ENCODE results near the gene SYCP1. TPM values are rescaled to one million over a fixed set of nuclear protein-coding genes. Genes with fewer than 3 reads are reported as not detected.

The SYCP1 gene
- total RNA-seq, 4 donors from 2014 or later: not detected

DNA sequence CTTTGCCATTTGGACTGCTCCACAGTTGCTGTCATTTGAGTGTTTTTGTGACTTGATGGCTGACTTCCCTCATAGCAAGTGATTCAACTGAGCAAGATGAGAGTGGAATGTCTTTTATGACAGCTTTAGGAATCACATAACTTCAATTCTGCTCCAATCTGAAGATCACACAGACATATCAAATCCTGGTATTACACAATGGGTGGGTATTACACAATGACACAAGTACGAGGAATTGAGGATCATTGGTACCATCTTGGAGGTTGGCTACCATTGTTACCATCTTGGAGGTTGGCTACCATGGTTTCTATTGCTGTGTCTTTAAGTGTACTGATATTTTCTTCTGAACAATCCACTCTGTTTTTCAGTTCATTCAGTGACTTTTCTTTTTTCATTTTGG lies 166.5 kb downstream of the SYCP1 start:
- peaks cover 0 to 5% (median 0%) of the 10 kb centered on the region in 3 donors for H3K9me3 ChIP-seq
- 39 to 53% methylated on average over 1 of the region's 1 CpG for WGBS, 2 donors
- intact Hi-C loops (cut with DNase I): no loop called here
- no peaks in the 10 kb centered on the region for H3K4me1 ChIP-seq
- no peak for DNase-seq
- H3K4me3 ChIP-seq: no peak overlapping the region
- no peak for TF ChIP-seq POLR2A (IDR thresholded peaks at IDR 0.05)
- TF ChIP-seq, protein P1, sequence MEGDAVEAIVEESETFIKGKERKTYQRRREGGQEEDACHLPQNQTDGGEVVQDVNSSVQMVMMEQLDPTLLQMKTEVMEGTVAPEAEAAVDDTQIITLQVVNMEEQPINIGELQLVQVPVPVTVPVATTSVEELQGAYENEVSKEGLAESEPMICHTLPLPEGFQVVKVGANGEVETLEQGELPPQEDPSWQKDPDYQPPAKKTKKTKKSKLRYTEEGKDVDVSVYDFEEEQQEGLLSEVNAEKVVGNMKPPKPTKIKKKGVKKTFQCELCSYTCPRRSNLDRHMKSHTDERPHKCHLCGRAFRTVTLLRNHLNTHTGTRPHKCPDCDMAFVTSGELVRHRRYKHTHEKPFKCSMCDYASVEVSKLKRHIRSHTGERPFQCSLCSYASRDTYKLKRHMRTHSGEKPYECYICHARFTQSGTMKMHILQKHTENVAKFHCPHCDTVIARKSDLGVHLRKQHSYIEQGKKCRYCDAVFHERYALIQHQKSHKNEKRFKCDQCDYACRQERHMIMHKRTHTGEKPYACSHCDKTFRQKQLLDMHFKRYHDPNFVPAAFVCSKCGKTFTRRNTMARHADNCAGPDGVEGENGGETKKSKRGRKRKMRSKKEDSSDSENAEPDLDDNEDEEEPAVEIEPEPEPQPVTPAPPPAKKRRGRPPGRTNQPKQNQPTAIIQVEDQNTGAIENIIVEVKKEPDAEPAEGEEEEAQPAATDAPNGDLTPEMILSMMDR (IDR thresholded peaks at IDR 0.05): no peak
- H3K27ac ChIP-seq: no peak overlapping the region
- H3K27me3 ChIP-seq: peaks cover 0 to 8% (median 0%) of the 10 kb centered on the region in 4 donors
- no peaks in the 10 kb centered on the region for H3K36me3 ChIP-seq

DNA sequence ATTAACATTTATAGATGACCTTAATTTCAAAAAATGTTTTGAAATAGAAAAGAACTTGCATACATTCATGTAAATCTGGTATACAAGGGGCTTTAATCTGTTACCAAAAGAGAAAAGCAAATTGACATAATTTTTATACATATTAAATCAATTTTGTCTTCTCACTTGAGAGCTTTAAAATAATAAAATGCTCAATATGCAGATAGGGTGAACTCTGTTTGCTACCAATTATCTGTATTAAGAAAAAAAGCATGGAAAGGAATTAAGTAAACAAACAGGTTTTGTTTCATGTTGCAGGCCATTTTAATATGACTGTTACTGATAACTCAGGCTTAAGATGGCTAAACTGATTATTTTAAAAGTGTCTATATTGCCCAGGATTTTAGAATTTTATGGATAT lies 168.9 kb downstream of the SYCP1 start:
- peaks cover 0 to 8% (median 0%) of the 10 kb centered on the region in 4 donors for H3K27me3 ChIP-seq
- no peaks in the 10 kb centered on the region for H3K36me3 ChIP-seq
- H3K27ac ChIP-seq: no peak overlapping the region
- peaks cover 0 to 5% (median 0%) of the 10 kb centered on the region in 3 donors for H3K9me3 ChIP-seq
- H3K4me3 ChIP-seq: no peak overlapping the region
- intact Hi-C loops (cut with DNase I): no loop called here
- H3K4me1 ChIP-seq: no peaks in the 10 kb centered on the region
- TF ChIP-seq, protein P1 (IDR thresholded peaks at IDR 0.05): no peak
- TF ChIP-seq POLR2A (IDR thresholded peaks at IDR 0.05): no peak
- no peak for DNase-seq

DNA sequence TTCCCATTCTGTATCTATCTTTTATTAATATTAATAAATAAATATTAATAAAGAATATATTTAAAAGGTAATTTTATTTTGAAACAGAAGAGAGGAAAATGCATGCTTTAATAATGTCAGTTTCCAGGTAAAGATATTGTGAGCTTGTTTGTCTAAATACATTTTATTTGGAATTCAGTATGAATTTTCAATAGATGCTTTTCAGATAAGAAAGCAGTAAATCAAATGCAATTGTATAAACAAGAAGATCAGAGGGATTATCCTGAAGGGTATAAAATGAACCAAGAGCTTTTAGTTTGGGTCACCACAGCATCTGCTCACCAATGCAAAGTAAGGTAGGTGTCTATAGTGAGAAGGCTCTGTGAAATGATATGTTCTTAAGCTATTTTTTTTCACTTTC lies 174.9 kb downstream of the SYCP1 start, which contains the start of gene TSHB:
TSS of gene TSHB (plus strand) at position 301 of the 400 bp plus-strand sequence. CDS start 3,537 bp downstream, outside the sequence.
- Histone ChIP-seq H3K4me3 (no peak within 1 kb of the TSS), H3K27me3 (no peaks in the 10 kb centered on the region), H3K36me3 (no peaks in the 10 kb centered on the region), H3K4me1 (no peaks in the 10 kb centered on the region), H3K27ac (no peak within 1 kb of the TSS), H3K9me3 (no peaks in the 10 kb centered on the region)
- no peak for TF ChIP-seq POLR2A (IDR thresholded peaks at IDR 0.05)
- TF ChIP-seq, protein P1 (IDR thresholded peaks at IDR 0.05): no peak
- intact Hi-C loops (cut with DNase I): no loop called here
- no peak for DNase-seq

DNA sequence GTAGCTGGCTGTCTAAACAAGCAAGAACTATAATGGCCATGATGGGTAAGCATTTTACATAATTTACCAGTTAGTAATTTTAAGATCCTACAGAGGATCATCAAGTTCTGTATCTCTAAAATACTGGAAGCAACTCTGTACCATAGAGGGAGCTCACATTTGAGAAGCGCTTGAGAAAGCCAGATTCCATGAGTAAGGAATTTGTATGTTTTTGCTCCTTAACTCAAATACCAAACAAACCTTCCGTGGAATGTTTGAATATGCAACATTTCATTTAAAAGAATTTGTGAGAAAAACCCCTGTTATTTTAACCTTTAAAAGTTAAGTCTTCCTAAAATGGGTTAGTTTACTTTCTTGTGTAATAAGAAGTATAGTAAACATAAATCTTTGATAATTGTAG lies 176.9 kb downstream of the SYCP1 start:
- no peaks in the 10 kb centered on the region for H3K9me3 ChIP-seq
- TF ChIP-seq, protein P1 (IDR thresholded peaks at IDR 0.05): no peak
- TF ChIP-seq POLR2A (IDR thresholded peaks at IDR 0.05): no peak
- 63 to 66% methylated on average over 2 of the region's 2 CpGs for WGBS, 2 donors
- no peak overlapping the region for H3K4me3 ChIP-seq
- no peaks in the 10 kb centered on the region for H3K36me3 ChIP-seq
- H3K27ac ChIP-seq: no peak overlapping the region
- DNase-seq: no peak
- no peaks in the 10 kb centered on the region for H3K27me3 ChIP-seq
- intact Hi-C loops (cut with DNase I): no loop called here
- H3K4me1 ChIP-seq: no peaks in the 10 kb centered on the region

DNA sequence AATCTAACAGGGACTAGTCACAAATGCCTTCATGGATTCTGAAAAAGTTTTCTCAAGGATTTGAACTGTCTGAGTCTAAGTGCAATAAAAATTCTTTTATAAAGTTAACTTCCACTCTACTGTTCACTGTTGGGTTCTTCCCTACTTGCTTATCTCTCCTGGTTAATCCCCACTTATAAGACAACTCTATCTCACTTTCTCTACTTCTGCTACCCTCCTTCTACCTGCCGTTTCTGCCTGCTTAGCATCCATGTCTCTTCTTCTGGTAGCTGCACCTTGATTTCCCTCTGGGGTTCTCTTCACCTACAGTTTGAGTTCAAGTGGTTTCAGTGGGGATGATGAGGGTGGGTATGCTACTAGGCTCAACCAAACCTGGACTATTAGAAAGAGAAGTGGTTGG lies 181.0 kb downstream of the SYCP1 start:
- DNase-seq: no peak
- WGBS, 2 donors: 78 to 85% methylated on average over 1 of the region's 1 CpG
- intact Hi-C loops (cut with DNase I): no loop called here

More for the DNA sequence above, 181.0 kb downstream of the SYCP1 start:
- Histone ChIP-seq H3K4me3 (no peak overlapping the region), H3K36me3 (no peaks in the 10 kb centered on the region), H3K4me1 (no peaks in the 10 kb centered on the region), H3K9me3 (no peaks in the 10 kb centered on the region), H3K27ac (no peak overlapping the region), H3K27me3 (no peaks in the 10 kb centered on the region)
- TF ChIP-seq, protein P1 (IDR thresholded peaks at IDR 0.05): no peak
- TF ChIP-seq POLR2A (IDR thresholded peaks at IDR 0.05): no peak

All from esophagus squamous epithelium (tissue), 5 donors.